GM12878 (cell line): ENCODE data around the gene SCG3. TPM values are rescaled to one million over a fixed set of nuclear protein-coding genes. Genes with fewer than 3 reads are reported as not detected.

Experiments used
- ATAC-seq: fragments of 200-7000 bp; cut with Tn5 transposase; 3 replicates; pipeline ENCODE4 v1.9.1; 2020; ENCODE audit warnings: mild to moderate bottlenecking, moderate library complexity
- BruUV-seq: library from RNA; stranded (reverse); fragments of 400-500 nt; replicated peaks from 2 replicates; lab custom pipeline; 2021; lab: Mats Ljungman, UMichigan
- CTCF ChIA-PET: fragments of 300-600 bp; sonication (Branson Sonifier 250); formaldehyde crosslinking; extraction: SDS; loops from one replicate; lab custom pipeline; 2021; ENCODE audit warnings: inconsistent platforms; lab: Yijun Ruan, JAX
- POLR2A ChIA-PET: fragments of 350-600 bp; formaldehyde crosslinking; extraction: SDS; loops from one replicate; lab custom pipeline; 2021; ENCODE audit warnings: inconsistent platforms; lab: Charles Lee
- RAD21 ChIA-PET: fragments of 300-600 bp; sonication (Branson Sonifier 250); formaldehyde crosslinking; loops from one replicate; lab custom pipeline; 2023; ENCODE audit warnings: antibody characterized with exemption; ENCODE audit not compliant: unreplicated experiment; lab: Charles Lee
- SMC1A ChIA-PET: fragments of 300-600 bp; sonication (Branson Sonifier 250); formaldehyde crosslinking; loops from one replicate; lab custom pipeline; 2023; ENCODE audit not compliant: unreplicated experiment, uncharacterized antibody; lab: Charles Lee
- DNase-seq: peaks from one replicate; pipeline ENCODE4 v3.0.0-alpha.2; 2011; ENCODE audit warnings: low read depth, low spot score
- FAIRE-seq: peaks from 3 replicates; lab custom pipeline; 2011; peaks lifted over from hg19 to GRCh38; lab: Jason Lieb, UNC
- H2AFZ ChIP-seq: 2 replicates; pipeline ENCODE4 v1.6.0; 2011; ENCODE audit warnings: low read depth, low read length, control low read depth; ENCODE audit not compliant: control insufficient read depth
- H3K27ac ChIP-seq: 2 replicates; pipeline ENCODE4 v1.5.1; 2011; ENCODE audit warnings: control low read depth; ENCODE audit not compliant: control insufficient read depth, insufficient read depth
- H3K27me3 ChIP-seq, 2 experiments: replicated peaks in 1 of 2; 2 replicates each; pipeline versions ENCODE4 v1.6.0 to v1.6.1; 2011; ENCODE audit warnings: low read length in 1 of 2; ENCODE audit not compliant: control insufficient read depth in 2 of 2, insufficient read depth in 2 of 2
- H3K36me3 ChIP-seq, 2 experiments: 2 replicates each; pipeline ENCODE4 v1.5.1; 2011; ENCODE audit warnings: low read length in 1 of 2; ENCODE audit not compliant: control insufficient read depth in 2 of 2, insufficient read depth in 2 of 2
- H3K4me1 ChIP-seq: 2 replicates; pipeline ENCODE4 v1.6.1; 2011; ENCODE audit warnings: mild to moderate bottlenecking, low read length, moderate library complexity, mixed read lengths; ENCODE audit not compliant: control insufficient read depth, insufficient read depth
- H3K4me2 ChIP-seq: 2 replicates; pipeline ENCODE4 v1.6.0; 2011; ENCODE audit warnings: control low read depth; ENCODE audit not compliant: control insufficient read depth, insufficient read depth
- H3K4me3 ChIP-seq: fragments of 200-600 bp; sonication (generic); 2 replicates; pipeline ENCODE4 v1.5.1; 2016
- H3K79me2 ChIP-seq: 2 replicates; pipeline ENCODE4 v1.6.0; 2011; ENCODE audit warnings: low read length; ENCODE audit not compliant: control insufficient read depth, insufficient read depth
- H3K9ac ChIP-seq: 2 replicates; pipeline ENCODE4 v1.8.0; 2011; ENCODE audit warnings: low read length, control low read depth, mixed read lengths; ENCODE audit not compliant: control insufficient read depth, insufficient read depth
- H3K9me3 ChIP-seq: replicated peaks from 3 replicates; pipeline ENCODE4 v1.5.1; 2011; ENCODE audit warnings: mild to moderate bottlenecking, low read length; ENCODE audit not compliant: control insufficient read depth, insufficient read depth
- H4K20me1 ChIP-seq: 2 replicates; pipeline ENCODE4 v1.6.0; 2011; ENCODE audit not compliant: control insufficient read depth, insufficient read depth
- ASH2L ChIP-seq: fragments of 300-600, 200-600 bp; sonication (generic); IDR thresholded peaks from 2 replicates; pipeline ENCODE4 v1.6.1; 2017; ENCODE audit warnings: low read depth, mild to moderate bottlenecking, borderline replicate concordance
- ELK1 ChIP-seq: IDR thresholded peaks from 2 replicates; pipeline ENCODE4 v1.6.1; 2012; ENCODE audit warnings: low read depth, low read length, improper control_type of control experiment
- GABPA ChIP-seq: IDR thresholded peaks from 2 replicates; pipeline ENCODE4 v1.6.1; 2014; ENCODE audit warnings: antibody characterized with exemption, low read depth, mild to moderate bottlenecking, inconsistent platforms
- MEF2A ChIP-seq: IDR thresholded peaks from 2 replicates; pipeline ENCODE4 v1.6.1; 2011; ENCODE audit warnings: low read depth, mild to moderate bottlenecking, low read length, moderate library complexity; ENCODE audit not compliant: insufficient read depth
- NFYA ChIP-seq: IDR thresholded peaks from 2 replicates; pipeline ENCODE4 v1.6.1; 2011; ENCODE audit warnings: low read depth, mild to moderate bottlenecking, low read length, improper control_type of control experiment, borderline replicate concordance
- NRF1 ChIP-seq: conservative IDR thresholded peaks from 2 replicates; pipeline ENCODE4 v1.6.1; 2011; ENCODE audit warnings: mild to moderate bottlenecking, low read depth, low read length, improper control_type of control experiment
- POLR2AphosphoS2 ChIP-seq: IDR thresholded peaks from 2 replicates; pipeline ENCODE4 v1.6.1; 2011; ENCODE audit warnings: low read depth, mild to moderate bottlenecking, low read length, improper control_type of control experiment, moderate library complexity
- STAT3 ChIP-seq: IDR thresholded peaks from 2 replicates; pipeline ENCODE4 v1.6.1; 2011; ENCODE audit warnings: low read depth, low read length, improper control_type of control experiment
- ZNF24 ChIP-seq: fragments of 450-650 bp; IDR thresholded peaks from 2 replicates; pipeline ENCODE4 v1.6.1; 2017; ENCODE audit warnings: antibody characterized with exemption, mild to moderate bottlenecking
- ZNF592 ChIP-seq: fragments of 450-650 bp; IDR thresholded peaks from 2 replicates; pipeline ENCODE4 v1.6.1; 2017; ENCODE audit warnings: mild to moderate bottlenecking, moderate library complexity
- WGBS: methylation state at CpG from one replicate; pipeline ENCODE4 v1.1.6; 2016; ENCODE audit warnings: low lambda C conversion rate; ENCODE audit not compliant: insufficient replicate concordance, insufficient coverage; ENCODE audit errors: missing lambda C conversion rate; 5-methylcytosine and 5-hydroxymethylcytosine counted together
- in situ Hi-C: fragments of 300-500 bp; cut with MboI; formaldehyde crosslinking; loops from 9 replicates; pipeline ENCODE4 v1.14.3; 2018; ENCODE audit warnings: mixed read lengths
- intact Hi-C: fragments of 100-400 bp; cut with micrococcal nuclease; formaldehyde crosslinking; loops from one replicate; pipeline ENCODE4 v1.14.2; 2022; ENCODE audit not compliant: unreplicated experiment
- polyA plus RNA-seq, 11 experiments: library from polyadenylated mRNA; depleted of rRNA in 4 of 11; unstranded in 6 of 11; stranded (reverse) in 5 of 11; fragments of >200 nt; fragmentation: Nextera tagmentation in 4 of 11; fragmentation: Illumina TruSeq in 1 of 11; extraction: Ambion mirVana in 4 of 11; extraction: Trizol in 1 of 11; gene quantifications; 1 replicate in 1 of 11; 2 replicates in 10 of 11; pipeline versions ENCODE4 v1.2.1 to v1.2.3, GENCODE V29; 2011 to 2016; ENCODE audit warnings: inconsistent platforms in 2 of 11, missing spikeins in 2 of 11, low read depth in 1 of 11
- total RNA-seq, 4 experiments: library from RNA; depleted of rRNA in 3 of 4; stranded (reverse); fragments of >200 nt in 3 of 4; fragmentation: Illumina TruSeq in 1 of 4; extraction: Trizol in 1 of 4; gene quantifications; 2 replicates each; pipeline versions ENCODE4 v1.2.1 to v1.2.3, GENCODE V29; 2013 to 2021

SCG3 gene
- total and polyA plus RNA-seq, 10 of the 15 experiments (the other 5 are each of a cell fraction or from before 2014, with no cell fraction given) = 0.03 to 0.15 (median 0.04) TPM; not detected in 7

- no peak for FAIRE-seq
These were observed 25.8 kb downstream of the SCG3 start for GRCh38 chr15:51706926-51707608.

More at GRCh38 chr15:51706926-51707608, 25.8 kb downstream of the SCG3 start:
- 76% methylated on average over 2 of the region's 2 CpGs for WGBS
- Histone ChIP-seq H3K9ac (no peak overlapping the region), H3K4me3 (no peak overlapping the region), H3K4me2 (no peak overlapping the region), H4K20me1 (no peaks in the 10 kb centered on the region), H3K79me2 (no peaks in the 10 kb centered on the region), H3K27me3 (no peaks in the 10 kb centered on the region), H3K4me1 (no peaks in the 10 kb centered on the region), H2AFZ (no peak overlapping the region), H3K36me3 (no peaks in the 10 kb centered on the region), H3K27ac (no peak overlapping the region), H3K9me3 (no peaks in the 10 kb centered on the region)
- SMC1A ChIA-PET = no interaction called here
- CTCF ChIA-PET = no interaction called here
- BruUV-seq = no TSS peak
- in situ Hi-C loops (no loop called here), intact Hi-C loops (no loop called here)
- RAD21 ChIA-PET = no interaction called here
- no peak for ATAC-seq
- POLR2A ChIA-PET = no interaction called here
- no peak for DNase-seq
- no peak for TF ChIP-seq STAT3
- TF ChIP-seq NFYA = no peak
- no peak for TF ChIP-seq GABPA
- TF ChIP-seq POLR2AphosphoS2 = no peak
- no peak for TF ChIP-seq ASH2L
- no peak for TF ChIP-seq ZNF24
- TF ChIP-seq MEF2A = no peak
- no peak for TF ChIP-seq NRF1
- TF ChIP-seq ZNF592 = no peak
- no peak for TF ChIP-seq ELK1
